Fibroblast of villous mesenchyme (primary cell): ENCODE data around the gene PRLHR. TPM values are rescaled to one million over a fixed set of nuclear protein-coding genes. Genes with fewer than 3 reads are reported as not detected.

Experiments
- DNase-seq: peaks from one replicate; pipeline ENCODE4 v3.0.0-alpha.2; 2010; ENCODE audit warnings: low read depth
- H3K4me3 ChIP-seq: 2 replicates; pipeline ENCODE4 v1.5.1; 2011; ENCODE audit warnings: low read depth, mild to moderate bottlenecking, low read length
- total RNA-seq: library from RNA; depleted of rRNA; stranded (reverse); fragments of >200 nt; gene quantifications from 2 replicates; pipeline ENCODE4 v1.2.3, GENCODE V29; 2012
- TF ChIP-seq, protein P1 (sequence below): IDR thresholded peaks from 2 replicates; pipeline ENCODE4 v1.5.1; 2012; ENCODE audit warnings: low read depth, mild to moderate bottlenecking, low read length; ENCODE audit not compliant: insufficient read depth

PRLHR gene
- total RNA-seq, 1 donor: not detected

DNA sequence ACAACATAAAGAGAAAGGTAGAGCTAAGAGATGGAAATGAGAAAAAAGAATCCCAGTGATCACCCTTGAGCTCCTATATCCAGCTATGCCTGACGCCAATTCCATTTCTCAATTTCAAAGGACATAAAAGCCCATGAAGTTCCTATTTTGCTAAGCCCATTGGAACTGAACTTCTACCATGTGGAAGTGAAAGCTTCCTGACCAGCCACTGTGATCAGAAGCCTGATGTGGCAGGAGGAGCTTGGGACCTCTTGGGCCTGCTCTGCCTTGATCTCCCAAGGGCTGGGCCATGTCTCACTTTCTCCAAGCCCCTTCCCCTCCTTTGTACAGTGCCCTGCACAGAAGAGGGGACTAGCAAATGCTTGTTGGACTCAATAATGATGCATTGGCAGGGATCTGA, 52.7 kb downstream of the PRLHR start:
- TF ChIP-seq, protein P1, sequence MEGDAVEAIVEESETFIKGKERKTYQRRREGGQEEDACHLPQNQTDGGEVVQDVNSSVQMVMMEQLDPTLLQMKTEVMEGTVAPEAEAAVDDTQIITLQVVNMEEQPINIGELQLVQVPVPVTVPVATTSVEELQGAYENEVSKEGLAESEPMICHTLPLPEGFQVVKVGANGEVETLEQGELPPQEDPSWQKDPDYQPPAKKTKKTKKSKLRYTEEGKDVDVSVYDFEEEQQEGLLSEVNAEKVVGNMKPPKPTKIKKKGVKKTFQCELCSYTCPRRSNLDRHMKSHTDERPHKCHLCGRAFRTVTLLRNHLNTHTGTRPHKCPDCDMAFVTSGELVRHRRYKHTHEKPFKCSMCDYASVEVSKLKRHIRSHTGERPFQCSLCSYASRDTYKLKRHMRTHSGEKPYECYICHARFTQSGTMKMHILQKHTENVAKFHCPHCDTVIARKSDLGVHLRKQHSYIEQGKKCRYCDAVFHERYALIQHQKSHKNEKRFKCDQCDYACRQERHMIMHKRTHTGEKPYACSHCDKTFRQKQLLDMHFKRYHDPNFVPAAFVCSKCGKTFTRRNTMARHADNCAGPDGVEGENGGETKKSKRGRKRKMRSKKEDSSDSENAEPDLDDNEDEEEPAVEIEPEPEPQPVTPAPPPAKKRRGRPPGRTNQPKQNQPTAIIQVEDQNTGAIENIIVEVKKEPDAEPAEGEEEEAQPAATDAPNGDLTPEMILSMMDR: no peak
- no peak for DNase-seq
- no peak overlapping the region for H3K4me3 ChIP-seq

DNA sequence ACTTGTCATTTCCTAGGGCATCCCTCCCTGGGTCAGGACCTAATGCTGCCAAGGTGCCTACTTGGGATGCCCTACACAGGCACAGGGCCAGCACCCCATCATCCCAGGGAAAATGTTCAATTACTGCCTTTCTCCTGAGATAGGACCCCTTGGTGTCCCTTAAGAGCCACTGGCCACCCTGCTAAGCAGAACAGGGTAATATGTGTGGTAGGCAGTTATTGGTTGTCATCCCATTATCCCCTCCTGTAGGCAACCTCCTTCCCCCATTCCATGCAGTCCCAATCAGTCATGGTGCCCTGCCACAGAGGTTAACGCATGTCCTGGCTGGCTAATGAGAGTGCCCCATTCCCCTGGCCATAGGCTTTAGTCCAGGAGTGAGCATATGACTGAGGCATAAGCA, 53.2 kb downstream of the PRLHR start:
- TF ChIP-seq, protein P1: no peak
- H3K4me3 ChIP-seq: no peak overlapping the region
- DNase-seq: no peak

DNA sequence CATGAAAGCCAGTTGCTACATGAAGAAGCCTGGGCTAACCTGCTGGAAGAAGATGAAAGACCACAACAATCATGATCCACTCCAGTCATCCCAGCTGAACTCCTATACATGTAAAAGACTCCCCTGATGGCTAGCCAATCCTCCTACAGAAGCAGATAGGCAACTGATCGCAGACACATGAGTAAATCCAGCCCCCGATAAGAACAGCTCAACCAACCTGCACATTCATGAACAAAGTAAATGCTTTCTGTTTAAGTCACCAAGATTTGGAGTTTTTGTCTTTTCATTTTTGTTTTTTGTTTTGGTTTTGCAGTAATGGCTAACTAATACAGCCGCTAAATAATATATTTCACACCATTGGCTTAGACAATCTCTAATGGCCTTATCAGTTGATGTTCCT, 53.7 kb downstream of the PRLHR start:
- no peak for DNase-seq

More for the DNA sequence above, 53.7 kb downstream of the PRLHR start:
- TF ChIP-seq, protein P1: no peak
- no peak overlapping the region for H3K4me3 ChIP-seq

Other genes with a start within 250 kb of the PRLHR start
- gene CACUL1, start 159.3 kb upstream of the PRLHR start, total RNA-seq: 29.0 and 40.6 TPM in 2 replicates